ENCODE measurements around the gene SDHD. TPM values are rescaled to one million over a fixed set of nuclear protein-coding genes. Genes with fewer than 3 reads are reported as not detected.
"Not testable (repeated sequence)": the region's sequence is repeated elsewhere in the genome, so short reads cannot be mapped to it uniquely, and the experiment has no call there.

The SDHD gene
- polyA plus RNA-seq, 1 donor (not counting 4 experiments of a cell fraction or from before 2014, with no cell fraction given): 101 TPM

GRCh38 chr11:112044961-112045360 is 41.7 kb upstream of the SDHD start:
- Histone ChIP-seq H3K4me1 (ENCODE audit: control insufficient read depth, extremely low read depth, insufficient read depth, low read length) (peaks cover 28% of the 10 kb centered on the region), H4K20me1 (ENCODE audit: control insufficient read depth, extremely low read depth, insufficient read depth, low read length) (no peaks in the 10 kb centered on the region), H3K27me3 (ENCODE audit: control insufficient read depth, extremely low read depth, insufficient read depth, low read length) (no peaks in the 10 kb centered on the region), H3K36me3 (ENCODE audit: control insufficient read depth in 2 of 2, extremely low read depth in 1 of 2, insufficient read depth in 2 of 2, low read length in 2 of 2) (peaks cover 0 to 4% of the 10 kb centered on the region in 2 experiments), H3K79me2 (ENCODE audit: control insufficient read depth, insufficient read depth, low read length) (no peaks in the 10 kb centered on the region), H3K4me2 (ENCODE audit: control insufficient read depth, extremely low read depth, insufficient read depth, low read depth, low read length) (no peak overlapping the region), H2AFZ (ENCODE audit: control insufficient read depth, low read length) (no peak overlapping the region), H3K27ac (ENCODE audit: control insufficient read depth, insufficient read depth, low read length) (no peak overlapping the region), H3K9me1 (ENCODE audit: control insufficient read depth, extremely low read depth, insufficient read depth, low read length) (no peaks in the 10 kb centered on the region), H3K4me3 (ENCODE audit: control insufficient read depth in 2 of 3, extremely low read depth in 1 of 3, insufficient read depth in 2 of 3, low read depth in 1 of 3, low read length in 3 of 3) (no peak overlapping the region), H3K9ac (ENCODE audit: control insufficient read depth, extremely low read depth, insufficient read depth, low read length) (no peak overlapping the region), H3K9me3 (ENCODE audit: control insufficient read depth, low read depth, low read length) (no peaks in the 10 kb centered on the region)
- no peak for FAIRE-seq
- dilution Hi-C loops (cut with MboI; ENCODE audit: extremely low pct_ligation_motif_present, low sequenced_read_pairs): no loop called here
- TF ChIP-seq, protein P1, sequence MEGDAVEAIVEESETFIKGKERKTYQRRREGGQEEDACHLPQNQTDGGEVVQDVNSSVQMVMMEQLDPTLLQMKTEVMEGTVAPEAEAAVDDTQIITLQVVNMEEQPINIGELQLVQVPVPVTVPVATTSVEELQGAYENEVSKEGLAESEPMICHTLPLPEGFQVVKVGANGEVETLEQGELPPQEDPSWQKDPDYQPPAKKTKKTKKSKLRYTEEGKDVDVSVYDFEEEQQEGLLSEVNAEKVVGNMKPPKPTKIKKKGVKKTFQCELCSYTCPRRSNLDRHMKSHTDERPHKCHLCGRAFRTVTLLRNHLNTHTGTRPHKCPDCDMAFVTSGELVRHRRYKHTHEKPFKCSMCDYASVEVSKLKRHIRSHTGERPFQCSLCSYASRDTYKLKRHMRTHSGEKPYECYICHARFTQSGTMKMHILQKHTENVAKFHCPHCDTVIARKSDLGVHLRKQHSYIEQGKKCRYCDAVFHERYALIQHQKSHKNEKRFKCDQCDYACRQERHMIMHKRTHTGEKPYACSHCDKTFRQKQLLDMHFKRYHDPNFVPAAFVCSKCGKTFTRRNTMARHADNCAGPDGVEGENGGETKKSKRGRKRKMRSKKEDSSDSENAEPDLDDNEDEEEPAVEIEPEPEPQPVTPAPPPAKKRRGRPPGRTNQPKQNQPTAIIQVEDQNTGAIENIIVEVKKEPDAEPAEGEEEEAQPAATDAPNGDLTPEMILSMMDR (optimal IDR thresholded peaks at IDR 0.05 in 1 of 3, IDR thresholded peaks at IDR 0.05 in 1 of 3, conservative IDR thresholded peaks at IDR 0.05 in 1 of 3; ENCODE audit: extremely low read depth in 1 of 3, insufficient read depth in 2 of 3, low read length in 3 of 3): no peak
- no peak for TF ChIP-seq EZH2 (IDR thresholded peaks at IDR 0.05; ENCODE audit: low read length)
- no peak for DNase-seq (ENCODE audit: low read depth, low spot score)

DNA sequence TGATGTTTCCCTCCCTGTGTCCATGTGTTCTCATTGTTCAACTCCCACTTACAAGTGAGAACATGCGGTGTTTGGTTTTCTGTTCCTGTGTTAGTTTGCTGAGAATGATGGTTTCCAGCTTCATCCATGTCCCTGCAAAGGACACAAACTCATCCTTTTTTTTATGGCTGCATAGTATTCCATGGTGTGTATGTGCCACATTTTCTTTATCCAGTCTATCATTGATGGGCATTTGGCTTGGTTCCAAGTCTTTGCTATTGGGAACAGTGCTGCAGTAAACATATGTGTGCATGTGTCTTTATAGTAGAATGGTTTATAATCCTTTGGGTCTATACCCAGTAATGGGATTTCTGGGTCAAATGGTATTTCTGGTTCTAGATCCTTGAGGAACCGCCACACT is 40.0 kb upstream of the SDHD start:
- dilution Hi-C loops (cut with MboI; ENCODE audit: extremely low pct_ligation_motif_present, low sequenced_read_pairs); DNase-seq (ENCODE audit: low read depth, low spot score); H4K20me1 ChIP-seq (ENCODE audit: control insufficient read depth, extremely low read depth, insufficient read depth, low read length); H3K27me3 ChIP-seq (ENCODE audit: control insufficient read depth, extremely low read depth, insufficient read depth, low read length); H3K9me1 ChIP-seq (ENCODE audit: control insufficient read depth, extremely low read depth, insufficient read depth, low read length); FAIRE-seq; H3K36me3 ChIP-seq (ENCODE audit: control insufficient read depth in 2 of 2, extremely low read depth in 1 of 2, insufficient read depth in 2 of 2, low read length in 2 of 2); H3K4me2 ChIP-seq (ENCODE audit: control insufficient read depth, extremely low read depth, insufficient read depth, low read depth, low read length); H3K4me3 ChIP-seq (ENCODE audit: control insufficient read depth in 2 of 3, extremely low read depth in 1 of 3, insufficient read depth in 2 of 3, low read depth in 1 of 3, low read length in 3 of 3); H3K79me2 ChIP-seq (ENCODE audit: control insufficient read depth, insufficient read depth, low read length); H3K27ac ChIP-seq (ENCODE audit: control insufficient read depth, insufficient read depth, low read length); H3K9me3 ChIP-seq (ENCODE audit: control insufficient read depth, low read depth, low read length); H2AFZ ChIP-seq (ENCODE audit: control insufficient read depth, low read length); H3K9ac ChIP-seq (ENCODE audit: control insufficient read depth, extremely low read depth, insufficient read depth, low read length): not testable (repeated sequence)
- peaks cover 25% of the 10 kb centered on the region for H3K4me1 ChIP-seq (ENCODE audit: control insufficient read depth, extremely low read depth, insufficient read depth, low read length)

- DNase-seq (ENCODE audit: low read depth, low spot score); H4K20me1 ChIP-seq (ENCODE audit: control insufficient read depth, extremely low read depth, insufficient read depth, low read length); FAIRE-seq; dilution Hi-C loops (cut with MboI; ENCODE audit: extremely low pct_ligation_motif_present, low sequenced_read_pairs); H3K79me2 ChIP-seq (ENCODE audit: control insufficient read depth, insufficient read depth, low read length); H3K9me3 ChIP-seq (ENCODE audit: control insufficient read depth, low read depth, low read length); H3K9me1 ChIP-seq (ENCODE audit: control insufficient read depth, extremely low read depth, insufficient read depth, low read length); H3K4me2 ChIP-seq (ENCODE audit: control insufficient read depth, extremely low read depth, insufficient read depth, low read depth, low read length); H3K27me3 ChIP-seq (ENCODE audit: control insufficient read depth, extremely low read depth, insufficient read depth, low read length); H3K9ac ChIP-seq (ENCODE audit: control insufficient read depth, extremely low read depth, insufficient read depth, low read length); H3K4me3 ChIP-seq (ENCODE audit: control insufficient read depth in 2 of 3, extremely low read depth in 1 of 3, insufficient read depth in 2 of 3, low read depth in 1 of 3, low read length in 3 of 3); H3K27ac ChIP-seq (ENCODE audit: control insufficient read depth, insufficient read depth, low read length); H2AFZ ChIP-seq (ENCODE audit: control insufficient read depth, low read length): not testable (repeated sequence)
- H3K36me3 ChIP-seq (ENCODE audit: control insufficient read depth in 2 of 2, extremely low read depth in 1 of 2, insufficient read depth in 2 of 2, low read length in 2 of 2): peaks cover 13 to 14% of the 10 kb centered on the region in 2 experiments
- peaks cover 13% of the 10 kb centered on the region for H3K4me1 ChIP-seq (ENCODE audit: control insufficient read depth, extremely low read depth, insufficient read depth, low read length)
Measured at GRCh38 chr11:112048256-112048655, 38.4 kb upstream of the SDHD start.
